ENCODE results near the gene TFIP11. TPM values are rescaled to one million over a fixed set of nuclear protein-coding genes. Genes with fewer than 3 reads are reported as not detected.

Gene TFIP11
- total RNA-seq, 1 experiment from 2014 or later = 29.8 TPM

- Histone ChIP-seq H3K4me3 (ENCODE audit: low read depth in 2 of 2, low read length in 2 of 2) (no peak overlapping the region), H3K9me3 (ENCODE audit: control insufficient read depth, insufficient read depth, low read depth, low read length) (no peaks in the 10 kb centered on the region), H3K4me1 (ENCODE audit: control insufficient read depth, insufficient read depth, low read length) (no peaks in the 10 kb centered on the region), H3K36me3 (ENCODE audit: control insufficient read depth, insufficient read depth, low read length) (no peaks in the 10 kb centered on the region), H3K27me3 (ENCODE audit: control insufficient read depth, insufficient read depth, low read length) (no peaks in the 10 kb centered on the region), H3K27ac (ENCODE audit: low read length) (no peak overlapping the region)
- no peak for ATAC-seq
- in situ Hi-C loops (cut with HindIII; ENCODE audit: low pct_unique_long_range_greater_than_20kb, low sequenced_read_pairs) (no loop called here), intact Hi-C loops (cut with micrococcal nuclease; ENCODE audit: unreplicated experiment) (no loop called here)
- TF ChIP-seq SIN3A (IDR thresholded peaks at IDR 0.05; ENCODE audit: borderline replicate concordance, insufficient read depth, low read depth, low read length) (no peak), TCF7L2 (IDR thresholded peaks at IDR 0.05; ENCODE audit: low read depth, low read length) (no peak), POLR2AphosphoS5 (IDR thresholded peaks at IDR 0.05; ENCODE audit: low read depth, low read length) (no peak), REST (IDR thresholded peaks at IDR 0.05; ENCODE audit: insufficient read depth in 1 of 2, low read depth in 2 of 2, low read length in 1 of 2) (no peak), CTCF (IDR thresholded peaks at IDR 0.05) (no peak)
- ChIA-PET CTCF (no interaction called here), POLR2A (no interaction called here)
- no TSS peak for BruUV-seq (replicated peaks)
- DNase-seq (ENCODE audit: low read depth, low spot score) = no peak
Observed at GRCh38 chr22:26559961-26560575, 47.8 kb upstream of the TFIP11 start.

- no peaks in the 10 kb centered on the region for H3K9me3 ChIP-seq (ENCODE audit: control insufficient read depth, insufficient read depth, low read depth, low read length)
- ATAC-seq (no peak), DNase-seq (ENCODE audit: low read depth, low spot score) (no peak)
- no peak overlapping the region for H3K4me3 ChIP-seq (ENCODE audit: low read depth in 2 of 2, low read length in 2 of 2)
- no peaks in the 10 kb centered on the region for H3K27me3 ChIP-seq (ENCODE audit: control insufficient read depth, insufficient read depth, low read length)
- POLR2A ChIA-PET = no interaction called here
- no peaks in the 10 kb centered on the region for H3K36me3 ChIP-seq (ENCODE audit: control insufficient read depth, insufficient read depth, low read length)
- no TSS peak for BruUV-seq (replicated peaks)
- in situ Hi-C loops (cut with HindIII; ENCODE audit: low pct_unique_long_range_greater_than_20kb, low sequenced_read_pairs) = no loop called here
- CTCF ChIA-PET = no interaction called here
- TF ChIP-seq CTCF (IDR thresholded peaks at IDR 0.05) = no peak
- TF ChIP-seq REST (IDR thresholded peaks at IDR 0.05; ENCODE audit: insufficient read depth in 1 of 2, low read depth in 2 of 2, low read length in 1 of 2) = no peak
- no peak for TF ChIP-seq TCF7L2 (IDR thresholded peaks at IDR 0.05; ENCODE audit: low read depth, low read length)
- no peak for TF ChIP-seq POLR2AphosphoS5 (IDR thresholded peaks at IDR 0.05; ENCODE audit: low read depth, low read length)
- TF ChIP-seq SIN3A (IDR thresholded peaks at IDR 0.05; ENCODE audit: borderline replicate concordance, insufficient read depth, low read depth, low read length) = no peak
- intact Hi-C loops (cut with micrococcal nuclease; ENCODE audit: unreplicated experiment) = no loop called here
- no peak overlapping the region for H3K27ac ChIP-seq (ENCODE audit: low read length)
- no peaks in the 10 kb centered on the region for H3K4me1 ChIP-seq (ENCODE audit: control insufficient read depth, insufficient read depth, low read length)
Observed at GRCh38 chr22:26558248-26558895, 46.1 kb upstream of the TFIP11 start.
